CD8-positive, alpha-beta memory T cell (primary cell): ENCODE data around the gene ADGRF1. TPM values are rescaled to one million over a fixed set of nuclear protein-coding genes. Genes with fewer than 3 reads are reported as not detected.
"Not testable (repeated sequence)": the region's sequence is repeated elsewhere in the genome, so short reads cannot be mapped to it uniquely, and the experiment has no call there.

Experiments used
- CTCF ChIA-PET: fragments of 350-600 bp; sonication (Branson Sonifier 250); formaldehyde crosslinking; loops from one replicate; lab custom pipeline; 2021; ENCODE audit warnings: antibody characterized with exemption; lab: Charles Lee
- POLR2A ChIA-PET: fragments of 350-600 bp; sonication (Branson Sonifier 250); formaldehyde crosslinking; loops from one replicate; lab custom pipeline; 2021; ENCODE audit warnings: antibody characterized with exemption; lab: Charles Lee
- DNase-seq, 5 donors: peaks; one replicate each; pipeline versions ENCODE4 v3.0.0 to v3.0.0-alpha.2; 2020 to 2022; ENCODE audit warnings: mixed read lengths in 1 of 5
- H3K27ac ChIP-seq: one replicate; pipeline ENCODE4 v1.7.0; 2013; ENCODE audit warnings: low read depth, mild to moderate bottlenecking, low read length, moderate library complexity
- H3K27me3 ChIP-seq: 2 replicates; pipeline ENCODE4 v1.7.0; 2013; ENCODE audit warnings: low read length, mild to moderate bottlenecking; ENCODE audit not compliant: insufficient read depth, poor library complexity, severe bottlenecking
- H3K36me3 ChIP-seq: 2 replicates; pipeline ENCODE4 v1.7.0; 2013; ENCODE audit warnings: mild to moderate bottlenecking, low read length, moderate library complexity; ENCODE audit not compliant: insufficient read depth
- H3K4me1 ChIP-seq: 2 replicates; pipeline ENCODE4 v1.7.0; 2013; ENCODE audit warnings: mild to moderate bottlenecking, low read length, moderate library complexity; ENCODE audit not compliant: insufficient read depth
- H3K4me3 ChIP-seq: 2 replicates; pipeline ENCODE4 v1.7.0; 2013; ENCODE audit warnings: mild to moderate bottlenecking, low read length
- H3K9me3 ChIP-seq: 2 replicates; pipeline ENCODE4 v1.7.0; 2013; ENCODE audit warnings: mild to moderate bottlenecking, low read length
- H3K27ac Mint-ChIP-seq, 8 donors: one replicate each; pipeline ENCODE4 v1.8.0; 2020 to 2021; ENCODE audit warnings: mixed read lengths in 8 of 8, mild to moderate bottlenecking in 6 of 8, inconsistent platforms in 3 of 8, moderate library complexity in 3 of 8
- H3K27me3 Mint-ChIP-seq, 2 donors: one replicate each; pipeline ENCODE4 v1.8.0; 2020 to 2021; ENCODE audit warnings: mixed read lengths in 2 of 2, mild to moderate bottlenecking in 1 of 2, moderate library complexity in 1 of 2
- H3K36me3 Mint-ChIP-seq, 3 donors: one replicate each; pipeline ENCODE4 v1.8.0; 2020 to 2021; ENCODE audit warnings: mixed read lengths in 3 of 3, inconsistent platforms in 1 of 3, mild to moderate bottlenecking in 1 of 3
- H3K4me1 Mint-ChIP-seq, 3 donors: one replicate each; pipeline ENCODE4 v1.8.0; 2020 to 2021; ENCODE audit warnings: mixed read lengths in 3 of 3, inconsistent platforms in 1 of 3, mild to moderate bottlenecking in 1 of 3
- H3K4me3 Mint-ChIP-seq, 7 donors: one replicate each; pipeline ENCODE4 v1.8.0; 2020 to 2021; ENCODE audit warnings: mixed read lengths in 7 of 7, mild to moderate bottlenecking in 6 of 7, moderate library complexity in 4 of 7, inconsistent platforms in 2 of 7
- H3K9me3 Mint-ChIP-seq, 5 donors: one replicate each; pipeline ENCODE4 v1.8.0; 2020 to 2022; ENCODE audit warnings: mixed read lengths in 5 of 5, mild to moderate bottlenecking in 3 of 5, moderate library complexity in 2 of 5, inconsistent platforms in 1 of 5
- polyA plus RNA-seq: library from polyadenylated mRNA; unstranded; fragments of 300-500 nt; fragmentation: Illumina TruSeq; gene quantifications from one replicate; pipeline ENCODE4 v1.2.3, GENCODE V29; 2021
- total RNA-seq, 2 experiments: library from RNA; stranded (reverse); gene quantifications; one replicate each; pipeline ENCODE4 v1.2.3, GENCODE V29; 2021

The ADGRF1 gene
- total RNA-seq (not detected), polyA plus RNA-seq (not detected)

GRCh38 chr6:47042275-47042791 lies at the start of gene ADGRF1:
TSS of gene ADGRF1 (minus strand) at chr6:47042332. CDS start at chr6:47029061, 13,271 bp downstream.
- H3K4me3 Mint-ChIP-seq, result no peak within 1 kb of the TSS
- ChIA-PET POLR2A (no interaction called here), CTCF (no interaction called here)
- Histone ChIP-seq H3K4me1 (no peaks in the 10 kb centered on the region), H3K27ac (no peak within 1 kb of the TSS), H3K4me3 (no peak within 1 kb of the TSS), H3K36me3 (no peaks in the 10 kb centered on the region), H3K27me3 (no peaks in the 10 kb centered on the region), H3K9me3 (no peaks in the 10 kb centered on the region)
- peaks cover 0 to 1% (median 0%) of the 10 kb centered on the region in 3 donors for H3K4me1 Mint-ChIP-seq
- no peaks in the 10 kb centered on the region for H3K9me3 Mint-ChIP-seq
- DNase-seq, result no peak
- no peak within 1 kb of the TSS for H3K27ac Mint-ChIP-seq
- peaks cover 0 to 10% of the 10 kb centered on the region in 2 donors for H3K27me3 Mint-ChIP-seq
- H3K36me3 Mint-ChIP-seq, result no peaks in the 10 kb centered on the region

- Mint-ChIP-seq H3K4me1 (no peaks in the 10 kb centered on the region), H3K27ac (no peak overlapping the region), H3K36me3 (no peaks in the 10 kb centered on the region), H3K4me3 (no peak overlapping the region), H3K27me3 (peaks cover 6 to 11% of the 10 kb centered on the region in 2 donors), H3K9me3 (no peaks in the 10 kb centered on the region)
- Histone ChIP-seq H3K4me1 (no peaks in the 10 kb centered on the region), H3K9me3 (no peaks in the 10 kb centered on the region), H3K27ac (no peak overlapping the region), H3K36me3 (no peaks in the 10 kb centered on the region), H3K4me3 (no peak overlapping the region), H3K27me3 (no peaks in the 10 kb centered on the region)
- CTCF ChIA-PET, result no interaction called here
- no peak for DNase-seq
- POLR2A ChIA-PET, result no interaction called here
Observed at GRCh38 chr6:47090881-47091280, 48.7 kb upstream of the ADGRF1 start.

GRCh38 chr6:47089473-47089872 lies 47.3 kb upstream of the ADGRF1 start:
- H3K4me1 Mint-ChIP-seq, CTCF ChIA-PET, H3K9me3 ChIP-seq, H3K4me3 Mint-ChIP-seq, H3K4me1 ChIP-seq, H3K36me3 Mint-ChIP-seq, H3K27ac Mint-ChIP-seq, H3K36me3 ChIP-seq, POLR2A ChIA-PET, H3K4me3 ChIP-seq, DNase-seq, H3K9me3 Mint-ChIP-seq, H3K27me3 ChIP-seq, H3K27ac ChIP-seq: not testable (repeated sequence)
- H3K27me3 Mint-ChIP-seq, result peaks cover 2 to 20% of the 10 kb centered on the region in 2 donors

GRCh38 chr6:47086051-47086770 lies 44.1 kb upstream of the ADGRF1 start:
- POLR2A ChIA-PET, result no interaction called here
- Mint-ChIP-seq H3K36me3 (no peaks in the 10 kb centered on the region), H3K4me1 (no peaks in the 10 kb centered on the region), H3K27me3 (peaks cover 0 to 28% of the 10 kb centered on the region in 2 donors), H3K27ac (no peak overlapping the region), H3K9me3 (no peaks in the 10 kb centered on the region), H3K4me3 (no peak overlapping the region)
- Histone ChIP-seq H3K27me3 (no peaks in the 10 kb centered on the region), H3K4me1 (no peaks in the 10 kb centered on the region), H3K4me3 (no peak overlapping the region), H3K27ac (no peak overlapping the region), H3K9me3 (no peaks in the 10 kb centered on the region), H3K36me3 (no peaks in the 10 kb centered on the region)
- DNase-seq, result no peak
- CTCF ChIA-PET, result no interaction called here

GRCh38 chr6:47084610-47085009 lies 42.5 kb upstream of the ADGRF1 start:
- no peak overlapping the region for H3K27ac Mint-ChIP-seq
- no peaks in the 10 kb centered on the region for H3K4me1 Mint-ChIP-seq
- H3K9me3 ChIP-seq, result no peaks in the 10 kb centered on the region
- DNase-seq, result no peak
- ChIA-PET CTCF (no interaction called here), POLR2A (no interaction called here)
- no peaks in the 10 kb centered on the region for H3K27me3 ChIP-seq
- H3K36me3 ChIP-seq, result no peaks in the 10 kb centered on the region
- H3K9me3 Mint-ChIP-seq, result no peaks in the 10 kb centered on the region
- H3K4me1 ChIP-seq, result no peaks in the 10 kb centered on the region
- no peaks in the 10 kb centered on the region for H3K36me3 Mint-ChIP-seq
- no peak overlapping the region for H3K4me3 Mint-ChIP-seq
- peaks cover 0 to 28% of the 10 kb centered on the region in 2 donors for H3K27me3 Mint-ChIP-seq
- no peak overlapping the region for H3K4me3 ChIP-seq
- H3K27ac ChIP-seq, result no peak overlapping the region

GRCh38 chr6:47083586-47084047 lies 41.5 kb upstream of the ADGRF1 start:
- Histone ChIP-seq H3K9me3 (no peaks in the 10 kb centered on the region), H3K27ac (no peak overlapping the region), H3K4me1 (no peaks in the 10 kb centered on the region), H3K36me3 (no peaks in the 10 kb centered on the region), H3K4me3 (no peak overlapping the region), H3K27me3 (no peaks in the 10 kb centered on the region)
- peaks cover 0 to 28% of the 10 kb centered on the region in 2 donors for H3K27me3 Mint-ChIP-seq
- H3K36me3 Mint-ChIP-seq, result no peaks in the 10 kb centered on the region
- CTCF ChIA-PET, result no interaction called here
- H3K4me3 Mint-ChIP-seq, result no peak overlapping the region
- H3K4me1 Mint-ChIP-seq, result no peaks in the 10 kb centered on the region
- POLR2A ChIA-PET, result no interaction called here
- no peaks in the 10 kb centered on the region for H3K9me3 Mint-ChIP-seq
- DNase-seq, result no peak
- no peak overlapping the region for H3K27ac Mint-ChIP-seq

GRCh38 chr6:47080083-47080596 lies 38.0 kb upstream of the ADGRF1 start:
- Mint-ChIP-seq H3K27me3 (peaks cover 2 to 26% of the 10 kb centered on the region in 2 donors), H3K4me3 (no peak overlapping the region), H3K4me1 (no peaks in the 10 kb centered on the region), H3K27ac (no peak overlapping the region), H3K36me3 (no peaks in the 10 kb centered on the region), H3K9me3 (peaks cover 0 to 2% (median 0%) of the 10 kb centered on the region in 5 donors)
- no peak for DNase-seq
- POLR2A ChIA-PET, result no interaction called here
- Histone ChIP-seq H3K27me3 (no peaks in the 10 kb centered on the region), H3K4me1 (no peaks in the 10 kb centered on the region), H3K4me3 (no peak overlapping the region), H3K27ac (no peak overlapping the region), H3K36me3 (no peaks in the 10 kb centered on the region), H3K9me3 (no peaks in the 10 kb centered on the region)
- CTCF ChIA-PET, result interaction anchor here (0.9 kb wide), 1 partner anchor 8 kb away, joined by 3 read pairs; no protein-coding TSS in a partner anchor

- H3K4me3 Mint-ChIP-seq, result no peak overlapping the region
Observed at GRCh38 chr6:47079638-47080037, 37.5 kb upstream of the ADGRF1 start.

More at GRCh38 chr6:47079638-47080037, 37.5 kb upstream of the ADGRF1 start:
- Histone ChIP-seq H3K27me3 (no peaks in the 10 kb centered on the region), H3K36me3 (no peaks in the 10 kb centered on the region), H3K27ac (no peak overlapping the region), H3K4me1 (no peaks in the 10 kb centered on the region), H3K9me3 (no peaks in the 10 kb centered on the region), H3K4me3 (no peak overlapping the region)
- peaks cover 2 to 23% of the 10 kb centered on the region in 2 donors for H3K27me3 Mint-ChIP-seq
- H3K27ac Mint-ChIP-seq, result no peak overlapping the region
- H3K9me3 Mint-ChIP-seq, result peaks cover 0 to 2% (median 0%) of the 10 kb centered on the region in 5 donors
- no peak for DNase-seq
- ChIA-PET CTCF (no interaction called here), POLR2A (no interaction called here)
- no peaks in the 10 kb centered on the region for H3K36me3 Mint-ChIP-seq
- H3K4me1 Mint-ChIP-seq, result no peaks in the 10 kb centered on the region
